B cell (primary cell): ENCODE results near the gene NOS1. TPM values are rescaled to one million over a fixed set of nuclear protein-coding genes. Genes with fewer than 3 reads are reported as not detected.

Experiments
- ATAC-seq: fragments of 200-7000 bp; cut with Tn5 transposase; one replicate; pipeline ENCODE4 v1.10.0; 2021; ENCODE audit warnings: low read depth, mild to moderate bottlenecking, moderate number of reproducible peaks, moderate library complexity
- CTCF ChIA-PET: fragments of 350-600 bp; sonication (Branson Sonifier 250); formaldehyde crosslinking; loops from one replicate; lab custom pipeline; 2021; ENCODE audit warnings: antibody characterized with exemption, inconsistent platforms; lab: Charles Lee
- POLR2A ChIA-PET: fragments of 350-600 bp; sonication (Branson Sonifier 250); formaldehyde crosslinking; loops from one replicate; lab custom pipeline; 2021; ENCODE audit warnings: antibody characterized with exemption; lab: Charles Lee
- DNase-seq: peaks from one replicate; pipeline ENCODE4 v3.0.0; 2013
- H2AFZ ChIP-seq: 2 replicates; pipeline ENCODE4 v1.6.1; 2012; ENCODE audit warnings: mild to moderate bottlenecking, low read depth, low read length; ENCODE audit not compliant: insufficient read depth, poor library complexity, severe bottlenecking
- H3K27ac ChIP-seq, 2 donors: 1 replicate in 1 of 2; 2 replicates in 1 of 2; pipeline ENCODE4 v1.5.1; 2012 to 2013; ENCODE audit warnings: low read length in 2 of 2, mild to moderate bottlenecking in 2 of 2, moderate library complexity in 1 of 2
- H3K27me3 ChIP-seq, 4 experiments: fragments of 200-600 bp in 1 of 4; sonication (generic) in 1 of 4; replicated peaks in 1 of 4; 1 replicate in 2 of 4; 2 replicates in 2 of 4; pipeline versions ENCODE4 v1.6.1 to v1.7.0; 2013 to 2016; ENCODE audit warnings: low read length in 3 of 4, mild to moderate bottlenecking in 2 of 4, mixed read lengths in 1 of 4, moderate library complexity in 1 of 4; ENCODE audit not compliant: insufficient read depth in 4 of 4, control insufficient read depth in 3 of 4; ENCODE audit errors: control extremely low read depth in 1 of 4
- H3K36me3 ChIP-seq, 2 experiments: replicated peaks in 1 of 2; 1 replicate in 1 of 2; 2 replicates in 1 of 2; pipeline versions ENCODE4 v1.6.1 to v1.7.1; 2013; ENCODE audit warnings: low read length in 1 of 2; ENCODE audit not compliant: insufficient read depth in 2 of 2, control insufficient read depth in 1 of 2; ENCODE audit errors: control extremely low read depth in 1 of 2, extremely low read depth in 1 of 2
- H3K4me1 ChIP-seq, 2 donors: fragments of 200-600 bp in 1 of 2; sonication (generic) in 1 of 2; 1 replicate in 1 of 2; 2 replicates in 1 of 2; pipeline versions ENCODE4 v1.5.1 to v1.6.1; 2013 to 2017; ENCODE audit warnings: low read length in 2 of 2; ENCODE audit not compliant: control insufficient read depth in 2 of 2, insufficient read depth in 2 of 2
- H3K4me2 ChIP-seq: replicated peaks from 2 replicates; pipeline ENCODE3; 2012; ENCODE audit warnings: mild to moderate bottlenecking, low read depth, low read length; ENCODE audit not compliant: poor library complexity, severe bottlenecking
- H3K4me3 ChIP-seq, 5 experiments: fragments of 200-600 bp in 1 of 5; sonication (generic) in 1 of 5; 1 replicate in 3 of 5; 2 replicates in 2 of 5; pipeline versions ENCODE4 v1.5.1 to v1.7.0; 2011 to 2016; ENCODE audit warnings: low read length in 4 of 5, mild to moderate bottlenecking in 4 of 5, low read depth in 2 of 5, control low read depth in 1 of 5, moderate library complexity in 1 of 5; ENCODE audit not compliant: insufficient read depth in 1 of 5; ENCODE audit errors: control extremely low read depth in 1 of 5, extremely low read depth in 1 of 5
- H3K79me2 ChIP-seq: fragments of 200-600 bp; sonication (generic); one replicate; pipeline ENCODE4 v1.6.0; 2016; ENCODE audit warnings: low read length; ENCODE audit not compliant: control insufficient read depth, insufficient read depth
- H3K9ac ChIP-seq: fragments of 200-600 bp; sonication (generic); 2 replicates; pipeline ENCODE4 v1.6.1; 2017; ENCODE audit warnings: mild to moderate bottlenecking, low read length, moderate library complexity
- H3K9me3 ChIP-seq, 3 donors: one replicate each; pipeline versions ENCODE4 v1.6.1 to v1.7.1; 2013; ENCODE audit warnings: low read length in 2 of 3; ENCODE audit not compliant: control insufficient read depth in 2 of 3, insufficient read depth in 1 of 3; ENCODE audit errors: control extremely low read depth in 1 of 3
- H4K20me1 ChIP-seq: 2 replicates; pipeline ENCODE4 v1.6.0; 2012; ENCODE audit warnings: mild to moderate bottlenecking, low read length; ENCODE audit not compliant: insufficient read depth, control insufficient read depth, poor library complexity, severe bottlenecking
- H3K27ac Mint-ChIP-seq: one replicate; pipeline ENCODE4 v1.8.0; 2021; ENCODE audit warnings: mixed read lengths
- H3K27me3 Mint-ChIP-seq: one replicate; pipeline ENCODE4 v1.8.0; 2021; ENCODE audit warnings: mixed read lengths
- H3K4me1 Mint-ChIP-seq: one replicate; pipeline ENCODE4 v1.8.0; 2021; ENCODE audit warnings: mixed read lengths
- H3K4me3 Mint-ChIP-seq: one replicate; pipeline ENCODE4 v1.8.0; 2021; ENCODE audit warnings: mixed read lengths
- H3K9me3 Mint-ChIP-seq: one replicate; pipeline ENCODE4 v1.8.0; 2022; ENCODE audit warnings: mixed read lengths; ENCODE audit not compliant: insufficient read depth
- EZH2 ChIP-seq: IDR thresholded peaks from 2 replicates; pipeline ENCODE4 v1.6.1; 2012; ENCODE audit warnings: borderline replicate concordance, low read depth, mild to moderate bottlenecking, moderate library complexity, low read length; ENCODE audit not compliant: insufficient read depth, poor library complexity, severe bottlenecking
- WGBS: methylation state at CpG from one replicate; pipeline ENCODE4 v1.1.5; 2013; ENCODE audit warnings: missing lambda C conversion rate; ENCODE audit not compliant: insufficient coverage; 5-methylcytosine and 5-hydroxymethylcytosine counted together
- intact Hi-C: fragments of 100-400 bp; cut with micrococcal nuclease; formaldehyde crosslinking; loops from one replicate; pipeline ENCODE4 v1.10.0; 2022
- polyA plus RNA-seq: library from polyadenylated mRNA; depleted of rRNA; stranded (reverse); fragments of >200 nt; gene quantifications from 2 replicates; pipeline ENCODE4 v1.2.3, GENCODE V29; 2012
- total RNA-seq, 2 donors: library from RNA; stranded (reverse); fragments of 120-200 nt in 1 of 2; gene quantifications; 1 replicate in 1 of 2; 2 replicates in 1 of 2; pipeline versions ENCODE4 v1.2.3 to v1.2.4, GENCODE V29; 2013 to 2022
- TF ChIP-seq, protein P1 (sequence below): fragments of 200-600 bp; IDR thresholded peaks from one replicate; pipeline ENCODE4 v1.8.0; 2022; ENCODE audit warnings: antibody characterized with exemption, mild to moderate bottlenecking

Gene NOS1
- total and polyA plus RNA-seq, 2 donors (not counting 1 experiment from before 2014, with no cell fraction given) = not detected

DNA sequence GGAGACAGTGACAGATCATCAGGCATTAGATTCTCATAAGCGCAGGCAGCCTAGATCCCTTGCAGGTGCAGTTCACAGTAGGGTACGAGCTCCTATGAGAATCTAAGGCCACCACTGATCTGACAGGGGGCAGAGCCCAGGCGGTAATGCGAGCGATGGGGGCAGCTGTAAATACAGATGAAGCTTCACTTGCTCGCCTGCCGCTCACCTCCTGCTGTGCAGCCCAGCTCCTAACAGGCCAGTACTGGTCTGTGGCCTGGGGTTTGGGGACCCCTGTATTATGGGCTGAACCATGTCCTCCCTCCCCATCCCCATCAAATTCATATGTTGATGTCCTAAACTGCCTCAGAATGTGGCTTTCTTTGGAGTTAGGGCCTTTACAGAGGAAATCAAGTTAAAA, 63.2 kb downstream of the NOS1 start:
- H3K4me3 Mint-ChIP-seq = no peak overlapping the region
- H4K20me1 ChIP-seq = no peaks in the 10 kb centered on the region
- intact Hi-C loops = no loop called here
- H3K79me2 ChIP-seq = no peaks in the 10 kb centered on the region
- H3K27ac Mint-ChIP-seq = no peak overlapping the region
- no peak overlapping the region for H3K4me3 ChIP-seq
- ATAC-seq (no peak), DNase-seq (no peak)
- no peak overlapping the region for H3K4me2 ChIP-seq
- ChIA-PET CTCF (no interaction called here), POLR2A (no interaction called here)
- no peak overlapping the region for H2AFZ ChIP-seq
- H3K4me1 Mint-ChIP-seq = no peaks in the 10 kb centered on the region
- no peaks in the 10 kb centered on the region for H3K4me1 ChIP-seq
- peaks cover 6% of the 10 kb centered on the region for H3K9me3 Mint-ChIP-seq
- H3K9ac ChIP-seq = no peak overlapping the region
- WGBS = 87% methylated on average over 6 of the region's 7 CpGs
- H3K9me3 ChIP-seq = peaks cover 0 to 6% (median 0%) of the 10 kb centered on the region in 3 donors
- no peak for TF ChIP-seq EZH2
- TF ChIP-seq, protein P1, sequence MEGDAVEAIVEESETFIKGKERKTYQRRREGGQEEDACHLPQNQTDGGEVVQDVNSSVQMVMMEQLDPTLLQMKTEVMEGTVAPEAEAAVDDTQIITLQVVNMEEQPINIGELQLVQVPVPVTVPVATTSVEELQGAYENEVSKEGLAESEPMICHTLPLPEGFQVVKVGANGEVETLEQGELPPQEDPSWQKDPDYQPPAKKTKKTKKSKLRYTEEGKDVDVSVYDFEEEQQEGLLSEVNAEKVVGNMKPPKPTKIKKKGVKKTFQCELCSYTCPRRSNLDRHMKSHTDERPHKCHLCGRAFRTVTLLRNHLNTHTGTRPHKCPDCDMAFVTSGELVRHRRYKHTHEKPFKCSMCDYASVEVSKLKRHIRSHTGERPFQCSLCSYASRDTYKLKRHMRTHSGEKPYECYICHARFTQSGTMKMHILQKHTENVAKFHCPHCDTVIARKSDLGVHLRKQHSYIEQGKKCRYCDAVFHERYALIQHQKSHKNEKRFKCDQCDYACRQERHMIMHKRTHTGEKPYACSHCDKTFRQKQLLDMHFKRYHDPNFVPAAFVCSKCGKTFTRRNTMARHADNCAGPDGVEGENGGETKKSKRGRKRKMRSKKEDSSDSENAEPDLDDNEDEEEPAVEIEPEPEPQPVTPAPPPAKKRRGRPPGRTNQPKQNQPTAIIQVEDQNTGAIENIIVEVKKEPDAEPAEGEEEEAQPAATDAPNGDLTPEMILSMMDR = no peak
- H3K27ac ChIP-seq = no peak overlapping the region
- no peaks in the 10 kb centered on the region for H3K36me3 ChIP-seq
- H3K27me3 ChIP-seq = peaks cover 0 to 4% (median 0%) of the 10 kb centered on the region in 4 experiments
- H3K27me3 Mint-ChIP-seq = peaks cover 20% of the 10 kb centered on the region

DNA sequence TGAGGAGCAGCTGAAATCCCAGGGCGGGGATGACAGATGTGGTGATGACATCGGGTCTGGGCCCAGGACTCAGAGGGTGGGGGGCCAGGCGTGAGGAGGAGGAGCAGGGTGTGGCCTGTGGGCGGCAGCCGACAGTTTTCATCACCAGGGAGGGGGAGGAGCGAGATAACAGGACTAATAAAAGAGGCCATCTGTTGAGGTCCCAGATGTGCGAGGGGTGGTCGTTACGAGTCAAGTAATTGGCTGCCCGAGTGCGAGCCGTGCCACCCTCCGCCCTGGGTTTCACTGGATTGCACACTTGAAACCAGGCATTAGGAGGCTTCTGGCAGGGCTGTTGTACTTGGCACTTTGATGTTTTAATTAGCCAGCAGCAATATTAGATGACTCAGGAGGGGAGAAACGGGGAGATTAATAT, 67.2 kb downstream of the NOS1 start:
- Histone ChIP-seq H3K36me3 (no peaks in the 10 kb centered on the region), H2AFZ (no peak overlapping the region), H3K4me1 (no peaks in the 10 kb centered on the region), H3K79me2 (no peaks in the 10 kb centered on the region), H3K4me3 (no peak overlapping the region), H3K4me2 (no peak overlapping the region), H3K27me3 (peaks cover 0 to 4% (median 0%) of the 10 kb centered on the region in 4 experiments), H4K20me1 (no peaks in the 10 kb centered on the region), H3K9me3 (peaks cover 0 to 10% (median 0%) of the 10 kb centered on the region in 3 donors), H3K27ac (no peak overlapping the region), H3K9ac (no peak overlapping the region)
- Mint-ChIP-seq H3K9me3 (peaks cover 6% of the 10 kb centered on the region), H3K27me3 (peaks cover 32% of the 10 kb centered on the region), H3K4me3 (no peak overlapping the region), H3K27ac (no peak overlapping the region), H3K4me1 (no peaks in the 10 kb centered on the region)
- 16% methylated on average over 14 of the region's 14 CpGs for WGBS
- intact Hi-C loops = no loop called here
- DNase-seq (no peak), ATAC-seq (no peak)
- ChIA-PET POLR2A (no interaction called here), CTCF (no interaction called here)
- TF ChIP-seq, protein P1 = no peak
- no peak for TF ChIP-seq EZH2
